Lower leg skin (tissue), 4 donors: ENCODE data around the gene ACYP2. TPM values are rescaled to one million over a fixed set of nuclear protein-coding genes. Genes with fewer than 3 reads are reported as not detected.

Experiments used
- DNase-seq, 2 donors: peaks; one replicate each; pipeline ENCODE4 v3.0.0-alpha.2; 2019; ENCODE audit warnings: low spot score in 2 of 2
- H3K4me3 ChIP-seq: fragments of 200-600 bp; sonication (generic); 2 replicates; pipeline ENCODE4 v1.5.1; 2017; ENCODE audit warnings: mild to moderate bottlenecking, low read depth; ENCODE audit not compliant: poor library complexity, severe bottlenecking
- CTCF ChIP-seq, 3 donors: fragments of 450-650 bp; IDR thresholded peaks; one replicate each; pipeline ENCODE4 v1.5.1; 2016; ENCODE audit warnings: antibody characterized with exemption in 3 of 3, mild to moderate bottlenecking in 3 of 3, moderate library complexity in 2 of 3
- POLR2A ChIP-seq, 2 donors: fragments of 450-650 bp; IDR thresholded peaks; one replicate each; pipeline ENCODE4 v1.6.1; 2016 to 2017; ENCODE audit warnings: antibody characterized with exemption in 2 of 2, mild to moderate bottlenecking in 1 of 2, moderate library complexity in 1 of 2
- WGBS, 2 donors: methylation state at CpG; one replicate each; pipeline ENCODE4 v1.1.5; 2018; 5-methylcytosine and 5-hydroxymethylcytosine counted together
- intact Hi-C: fragments of 100-400 bp; cut with DNase I; formaldehyde crosslinking; loops from one replicate; pipeline ENCODE4 v1.15.0; 2023; ENCODE audit warnings: low total_unique reads
- total RNA-seq, 4 donors: library from RNA; depleted of rRNA; stranded (reverse); fragments of >200 nt; gene quantifications; one replicate each; pipeline ENCODE4 v1.1.0, GENCODE V29; 2016

ACYP2 gene
- total RNA-seq, 4 donors from 2014 or later: 11.4 to 15.6 (median 12.5) TPM

GRCh38 chr2:54191361-54192135 is 76.1 kb downstream of the ACYP2 start:
- no peak for DNase-seq
- WGBS, 2 donors: 98% methylated on average over 2 of the region's 2 CpGs

GRCh38 chr2:54194761-54195750 is 79.6 kb downstream of the ACYP2 start:
- no peak overlapping the region for H3K4me3 ChIP-seq
- DNase-seq: no peak
- WGBS, 2 donors: 90% methylated on average over 8 of the region's 8 CpGs
- TF ChIP-seq POLR2A (IDR thresholded peaks at IDR 0.05) (no peak), CTCF (IDR thresholded peaks at IDR 0.05) (no peak)
- intact Hi-C loops: no loop called here

More at GRCh38 chr2:54191361-54192135, 76.1 kb downstream of the ACYP2 start:
- no peak overlapping the region for H3K4me3 ChIP-seq
- no peak for TF ChIP-seq CTCF (IDR thresholded peaks at IDR 0.05)
- TF ChIP-seq POLR2A (IDR thresholded peaks at IDR 0.05): no peak
- intact Hi-C loops: no loop called here

- DNase-seq: no peak
- intact Hi-C loops: no loop called here
- no peak for TF ChIP-seq CTCF (IDR thresholded peaks at IDR 0.05)
- no peak for TF ChIP-seq POLR2A (IDR thresholded peaks at IDR 0.05)
- H3K4me3 ChIP-seq: no peak overlapping the region
- 94 to 96% methylated on average over 5 of the region's 5 CpGs for WGBS, 2 donors
Observed at GRCh38 chr2:54196646-54197045, 81.2 kb downstream of the ACYP2 start.

GRCh38 chr2:54204476-54204875 is 89.1 kb downstream of the ACYP2 start:
- no peak for DNase-seq
- intact Hi-C loops: no loop called here
- H3K4me3 ChIP-seq: no peak overlapping the region
- 64 to 73% methylated on average over 2 of the region's 2 CpGs for WGBS, 2 donors
- no peak for TF ChIP-seq CTCF (IDR thresholded peaks at IDR 0.05)
- TF ChIP-seq POLR2A (IDR thresholded peaks at IDR 0.05): no peak

GRCh38 chr2:54206596-54206995 is 91.2 kb downstream of the ACYP2 start:
- no peak for TF ChIP-seq CTCF (IDR thresholded peaks at IDR 0.05)
- no peak for TF ChIP-seq POLR2A (IDR thresholded peaks at IDR 0.05)
- no peak overlapping the region for H3K4me3 ChIP-seq
- intact Hi-C loops: no loop called here
- 32 to 40% methylated on average over 2 of the region's 2 CpGs for WGBS, 2 donors
- DNase-seq: no peak
